Measurements from ENCODE around the gene CREB3L4. TPM values are rescaled to one million over a fixed set of nuclear protein-coding genes. Genes with fewer than 3 reads are reported as not detected.

CREB3L4 gene
- total and polyA plus RNA-seq, 2 donors (not counting 3 experiments of a cell fraction or from before 2014, with no cell fraction given) = 8.1 to 12.1 TPM

GRCh38 chr1:153959454-153959853 is 8.2 kb upstream of the CREB3L4 start:
- H3K36me3 ChIP-seq (ENCODE audit: control insufficient read depth in 2 of 2, extremely low read depth in 1 of 2, insufficient read depth in 2 of 2, low read length in 2 of 2) = peaks cover 0 to 13% of the 10 kb centered on the region in 2 experiments
- intact Hi-C loops (cut with micrococcal nuclease) = no loop called here
- no peak overlapping the region for H3K27ac ChIP-seq (ENCODE audit: insufficient read depth, low read depth, low read length)
- FAIRE-seq = no peak
- TF ChIP-seq POLR2AphosphoS5 (IDR thresholded peaks at IDR 0.05; ENCODE audit: insufficient read depth, low read depth, low read length) (no peak), EZH2 (IDR thresholded peaks at IDR 0.05; ENCODE audit: borderline replicate concordance, low read depth, low read length, severe bottlenecking) (no peak), GATA2 (IDR thresholded peaks at IDR 0.05; ENCODE audit: insufficient read depth, insufficient read length, low read depth, low read length) (no peak), JUN (IDR thresholded peaks at IDR 0.05; ENCODE audit: borderline replicate concordance, insufficient read depth, insufficient read length, low read depth) (no peak), FOS (IDR thresholded peaks at IDR 0.05; ENCODE audit: borderline replicate concordance, insufficient read depth, low read length) (no peak), MYC (IDR thresholded peaks at IDR 0.05; ENCODE audit: low read depth, low read length) (no peak), MAX (IDR thresholded peaks at IDR 0.05; ENCODE audit: insufficient read depth, insufficient read length) (no peak), POLR2A (IDR thresholded peaks at IDR 0.05; ENCODE audit: low read depth, low read length) (no peak), CTCF (IDR thresholded peaks at IDR 0.05; ENCODE audit: extremely low read depth in 1 of 2, insufficient read depth in 1 of 2, low read depth in 1 of 2, low read length in 2 of 2) (no peak)
- H3K4me2 ChIP-seq (ENCODE audit: insufficient read depth, low read length) = no peak overlapping the region
- no peaks in the 10 kb centered on the region for H3K9me1 ChIP-seq (replicated peaks; ENCODE audit: control insufficient read depth, extremely low read depth, insufficient read depth, low read length)
- peaks cover 43% of the 10 kb centered on the region for H3K4me1 ChIP-seq (ENCODE audit: control insufficient read depth, extremely low read depth, insufficient read depth, low read length)
- DNase-seq (ENCODE audit: low read depth, low spot score) = no peak
- H3K27me3 ChIP-seq (ENCODE audit: control insufficient read depth in 2 of 2, insufficient read depth in 2 of 2, low read length in 2 of 2) = no peaks in the 10 kb centered on the region
- H3K4me3 ChIP-seq (replicated peaks in 1 of 3; ENCODE audit: insufficient read depth in 1 of 3, low read depth in 1 of 3, low read length in 3 of 3) = no peak overlapping the region
- CTCF ChIA-PET = interaction anchor here (0.6 to 4.2 kb wide), 4 partner anchors 8 to 163 kb away, joined by 3 to 25 read pairs (median 7); partner anchors contain the start of genes CREB3L4, DENND4B and JTB
- no peaks in the 10 kb centered on the region for H3K9me3 ChIP-seq (replicated peaks; ENCODE audit: control insufficient read depth, insufficient read depth, low read length)
- no peaks in the 10 kb centered on the region for H4K20me1 ChIP-seq (replicated peaks; ENCODE audit: control insufficient read depth, extremely low read depth, insufficient read depth, low read length)
- BruUV-seq (replicated peaks) = no TSS peak
- H3K79me2 ChIP-seq (ENCODE audit: control insufficient read depth, insufficient read depth, low read length) = peaks cover 40% of the 10 kb centered on the region
- H2AFZ ChIP-seq (ENCODE audit: low read depth, low read length) = no peak overlapping the region
- H3K9ac ChIP-seq (replicated peaks; ENCODE audit: extremely low read depth, insufficient read depth, low read length) = no peak overlapping the region
- POLR2A ChIA-PET = interaction anchor here (0.9 kb wide), 1 partner anchor 13 kb away, joined by 5 read pairs; the partner anchor contains the start of gene DENND4B
- dilution Hi-C loops (cut with MboI; ENCODE audit: extremely low pct_ligation_motif_present, low sequenced_read_pairs) = no loop called here

Data from endothelial cell of umbilical vein (primary cell).